Neutrophil (primary cell): ENCODE results near the gene KIAA1549.

Experiments used
- H3K27ac ChIP-seq: fragments of 200-600 bp; sonication (generic); 2 replicates; pipeline ENCODE4 v1.5.1; 2016; ENCODE audit warnings: mild to moderate bottlenecking, moderate library complexity
- H3K27me3 ChIP-seq: fragments of 200-600 bp; sonication (generic); 2 replicates; pipeline ENCODE4 v1.6.0; 2016; ENCODE audit warnings: mild to moderate bottlenecking
- H3K36me3 ChIP-seq: fragments of 200-600 bp; sonication (generic); 2 replicates; pipeline ENCODE4 v1.5.1; 2017
- H3K4me1 ChIP-seq, 2 experiments: fragments of 200-600 bp in 1 of 2; sonication (generic) in 1 of 2; 1 replicate in 1 of 2; 2 replicates in 1 of 2; pipeline versions ENCODE4 v1.5.1 to v1.6.1; 2013 to 2016; ENCODE audit warnings: low read depth in 1 of 2, low read length in 1 of 2, mild to moderate bottlenecking in 1 of 2, moderate library complexity in 1 of 2; ENCODE audit not compliant: control insufficient read depth in 1 of 2, insufficient read depth in 1 of 2
- H3K4me3 ChIP-seq, 2 experiments: fragments of 200-600 bp in 1 of 2; sonication (generic) in 1 of 2; 1 replicate in 1 of 2; 2 replicates in 1 of 2; pipeline ENCODE4 v1.5.1; 2013 to 2016; ENCODE audit warnings: low read depth in 1 of 2, low read length in 1 of 2, mild to moderate bottlenecking in 1 of 2, moderate library complexity in 1 of 2
- H3K9me3 ChIP-seq: fragments of 200-600 bp; sonication (generic); 2 replicates; pipeline ENCODE4 v1.5.1; 2016
- CTCF ChIP-seq: fragments of 200-600 bp; sonication (generic); IDR thresholded peaks from 2 replicates; pipeline ENCODE4 v1.5.1; 2016; ENCODE audit warnings: antibody characterized with exemption

KIAA1549 gene

GRCh38 chr7:138992052-138992531 lies 10.9 kb upstream of the KIAA1549 start:
- Histone ChIP-seq H3K4me1 (no peaks in the 10 kb centered on the region), H3K9me3 (no peaks in the 10 kb centered on the region), H3K27ac (no peak overlapping the region), H3K4me3 (no peak overlapping the region), H3K36me3 (no peaks in the 10 kb centered on the region), H3K27me3 (no peaks in the 10 kb centered on the region)
- no peak for TF ChIP-seq CTCF

GRCh38 chr7:138987686-138988085 lies 6.5 kb upstream of the KIAA1549 start:
- Histone ChIP-seq H3K36me3 (no peaks in the 10 kb centered on the region), H3K27me3 (peaks cover 19% of the 10 kb centered on the region), H3K27ac (no peak overlapping the region), H3K4me1 (no peaks in the 10 kb centered on the region), H3K4me3 (no peak overlapping the region), H3K9me3 (no peaks in the 10 kb centered on the region)
- no peak for TF ChIP-seq CTCF

- peaks cover 68% of the 10 kb centered on the region for H3K27me3 ChIP-seq
- H3K27ac ChIP-seq: no peak overlapping the region
- no peaks in the 10 kb centered on the region for H3K36me3 ChIP-seq
- peak overlapping the region in 1 of 2 experiments; percentile 16 for H3K4me3 ChIP-seq
- no peaks in the 10 kb centered on the region for H3K9me3 ChIP-seq
- peaks cover 12 to 15% of the 10 kb centered on the region in 2 experiments for H3K4me1 ChIP-seq
- no peak for TF ChIP-seq CTCF
Measured at GRCh38 chr7:138982204-138982623, 1.0 kb upstream of the KIAA1549 start.

- H3K27me3 ChIP-seq: peaks cover 68% of the 10 kb centered on the region
- peak overlapping the region; percentile 2 to 6 for H3K4me3 ChIP-seq
- H3K36me3 ChIP-seq: no peaks in the 10 kb centered on the region
- peaks cover 12 to 15% of the 10 kb centered on the region in 2 experiments for H3K4me1 ChIP-seq
- TF ChIP-seq CTCF: no peak
- no peak overlapping the region for H3K27ac ChIP-seq
- H3K9me3 ChIP-seq: no peaks in the 10 kb centered on the region
Measured at GRCh38 chr7:138980563-138981291, 462 bp downstream of the KIAA1549 start.

- Histone ChIP-seq H3K9me3 (no peaks in the 10 kb centered on the region), H3K36me3 (no peaks in the 10 kb centered on the region), H3K4me3 (peak overlapping the region in 1 of 2 experiments; percentile 2), H3K4me1 (peaks cover 12 to 15% of the 10 kb centered on the region in 2 experiments), H3K27ac (no peak overlapping the region), H3K27me3 (peaks cover 68% of the 10 kb centered on the region)
- no peak for TF ChIP-seq CTCF
Measured at GRCh38 chr7:138979988-138980562, 1.1 kb downstream of the KIAA1549 start.
